ENCODE measurements around the gene KTI12. TPM values are rescaled to one million over a fixed set of nuclear protein-coding genes. Genes with fewer than 3 reads are reported as not detected.
"Not testable (repeated sequence)": the region's sequence is repeated elsewhere in the genome, so short reads cannot be mapped to it uniquely, and the experiment has no call there.

Gene KTI12
- total RNA-seq, 2 donors from 2014 or later, result 12.2 to 12.3 TPM

DNA sequence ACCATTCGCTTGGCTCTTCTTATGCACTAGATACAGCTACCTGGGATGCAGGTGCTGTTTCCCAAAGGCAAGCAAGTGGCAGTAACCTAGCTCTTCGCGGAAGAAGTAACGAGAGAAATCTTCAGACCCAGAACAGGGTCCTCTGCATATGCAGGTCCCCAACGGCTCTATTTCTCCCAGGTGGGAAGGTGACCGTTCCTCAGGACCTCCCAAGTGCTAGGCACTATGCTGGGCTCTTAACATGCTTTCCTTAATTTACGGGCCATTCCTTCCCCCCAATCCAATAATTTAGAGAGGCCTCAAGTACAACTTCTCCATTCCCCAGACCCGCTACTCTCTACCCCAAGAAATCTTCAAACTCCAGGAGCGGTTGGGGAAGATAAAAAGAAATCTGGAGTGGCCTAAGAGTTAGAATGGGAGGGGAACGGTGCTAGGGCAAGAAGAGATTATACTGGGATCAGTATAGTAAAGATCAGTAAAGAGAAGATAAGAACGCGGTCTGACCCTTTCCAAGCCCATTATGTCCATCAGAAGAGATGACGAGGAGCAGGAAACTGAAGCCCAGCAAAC is 21.0 kb upstream of the KTI12 start:
- peak overlapping the region; percentile 94 to 96 for H3K27ac Mint-ChIP-seq
- ATAC-seq, result no peak
- peaks cover 43 to 45% of the 10 kb centered on the region in 2 donors for H3K36me3 Mint-ChIP-seq
- peak in 1 of 2 donors; percentile 9 for DNase-seq (ENCODE audit: low spot score in 2 of 2)
- no peaks in the 10 kb centered on the region for H3K9me3 Mint-ChIP-seq

DNA sequence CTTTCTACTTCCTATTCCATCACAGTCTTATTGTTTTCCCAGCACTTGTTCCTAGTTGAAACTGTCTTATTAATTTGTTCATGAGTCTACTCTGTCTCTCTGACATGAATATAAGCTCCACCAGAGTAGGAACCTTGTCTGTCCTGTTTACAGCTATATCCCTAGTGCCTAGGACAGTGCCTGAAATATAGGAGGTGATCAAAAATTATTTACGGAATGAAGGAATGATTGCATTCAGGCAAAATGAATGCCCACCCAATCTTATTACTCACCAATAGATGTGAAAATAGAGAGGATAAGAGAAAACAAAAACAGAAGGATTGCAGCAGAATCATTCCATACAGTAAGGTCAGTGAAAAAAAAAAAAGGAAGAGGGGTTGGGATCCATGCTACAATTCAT is 20.3 kb upstream of the KTI12 start:
- no peak for ATAC-seq
- Mint-ChIP-seq H3K27ac (peak overlapping the region in 1 of 2 donors; percentile 96), H3K9me3 (no peaks in the 10 kb centered on the region), H3K36me3 (peaks cover 41 to 43% of the 10 kb centered on the region in 2 donors)
- no peak for DNase-seq (ENCODE audit: low spot score in 2 of 2)

DNA sequence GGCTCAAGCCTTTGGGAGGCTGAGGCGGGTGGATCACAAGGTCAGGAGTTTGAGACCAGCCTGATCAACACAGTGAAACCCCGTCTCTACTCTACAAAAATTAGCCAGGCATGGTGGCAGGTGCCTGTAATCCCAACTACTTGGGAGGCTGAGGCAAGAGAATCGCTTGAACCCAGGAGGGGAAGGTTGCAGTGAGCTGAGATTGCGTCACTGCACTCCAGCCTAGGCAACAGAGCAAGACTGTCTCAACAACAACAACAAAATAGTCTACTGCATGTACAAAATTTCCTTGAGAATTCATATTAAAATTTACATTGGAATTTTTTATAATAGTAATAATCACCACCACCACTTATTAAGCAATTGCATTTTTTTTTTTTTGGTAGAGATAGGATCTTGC is 15.7 kb upstream of the KTI12 start:
- not testable (repeated sequence) for ATAC-seq; DNase-seq (ENCODE audit: low spot score in 2 of 2)

DNA sequence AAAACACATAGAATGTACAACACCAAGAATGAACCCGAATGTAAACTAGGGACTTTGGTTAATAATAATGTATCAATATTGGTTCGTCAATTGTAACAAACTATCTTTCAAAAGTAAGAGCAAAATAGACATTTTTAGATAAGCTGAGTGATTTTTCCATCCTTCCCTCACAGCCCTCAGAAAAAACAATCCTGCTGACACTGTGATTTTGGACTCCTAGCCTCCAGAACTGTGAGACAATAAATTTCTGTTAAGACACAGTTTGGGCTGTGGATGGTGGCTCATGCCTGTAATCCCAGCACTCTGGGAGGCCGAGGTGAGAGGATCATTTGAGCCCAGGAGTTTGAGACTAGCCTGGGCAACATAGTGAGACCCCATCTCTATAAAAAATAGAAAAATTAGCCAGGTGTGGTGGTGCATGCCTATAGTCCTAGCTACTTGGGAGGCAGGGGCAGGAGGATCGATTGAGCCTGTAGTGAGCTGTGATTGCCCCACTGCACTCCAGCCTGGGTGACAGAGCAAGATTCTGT is 12.1 kb upstream of the KTI12 start:
- not testable (repeated sequence) for ATAC-seq; DNase-seq (ENCODE audit: low spot score in 2 of 2); H3K36me3 Mint-ChIP-seq; H3K9me3 Mint-ChIP-seq
- H3K27ac Mint-ChIP-seq, result peak overlapping the region; percentile 25 to 57

More for the DNA sequence above, 15.7 kb upstream of the KTI12 start:
- H3K9me3 Mint-ChIP-seq, H3K27ac Mint-ChIP-seq: not testable (repeated sequence)
- H3K36me3 Mint-ChIP-seq, result peaks cover 9 to 14% of the 10 kb centered on the region in 2 donors

DNA sequence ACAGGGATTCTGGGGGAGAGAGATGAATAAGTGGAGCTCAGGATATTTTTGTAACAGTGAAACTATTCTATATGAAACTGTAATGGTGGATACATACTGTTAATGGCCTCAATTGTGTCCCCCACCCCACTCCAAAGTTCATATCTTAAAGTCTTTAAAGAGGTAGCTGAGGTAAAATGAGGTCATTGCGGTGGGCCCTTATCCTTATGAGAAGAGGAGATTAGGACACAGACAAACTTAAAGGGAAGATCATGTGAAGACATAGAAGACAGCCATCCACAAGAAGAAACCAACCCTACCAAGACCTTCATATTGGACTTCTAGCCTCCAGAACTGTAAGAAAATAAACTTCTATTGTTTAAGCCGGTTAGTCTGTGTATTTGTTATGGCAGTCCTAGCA is 11.6 kb upstream of the KTI12 start:
- Mint-ChIP-seq H3K27ac (no peak overlapping the region), H3K9me3 (no peaks in the 10 kb centered on the region), H3K36me3 (peaks cover 0 to 9% of the 10 kb centered on the region in 2 donors)
- no peak for DNase-seq (ENCODE audit: low spot score in 2 of 2)
- no peak for ATAC-seq

DNA sequence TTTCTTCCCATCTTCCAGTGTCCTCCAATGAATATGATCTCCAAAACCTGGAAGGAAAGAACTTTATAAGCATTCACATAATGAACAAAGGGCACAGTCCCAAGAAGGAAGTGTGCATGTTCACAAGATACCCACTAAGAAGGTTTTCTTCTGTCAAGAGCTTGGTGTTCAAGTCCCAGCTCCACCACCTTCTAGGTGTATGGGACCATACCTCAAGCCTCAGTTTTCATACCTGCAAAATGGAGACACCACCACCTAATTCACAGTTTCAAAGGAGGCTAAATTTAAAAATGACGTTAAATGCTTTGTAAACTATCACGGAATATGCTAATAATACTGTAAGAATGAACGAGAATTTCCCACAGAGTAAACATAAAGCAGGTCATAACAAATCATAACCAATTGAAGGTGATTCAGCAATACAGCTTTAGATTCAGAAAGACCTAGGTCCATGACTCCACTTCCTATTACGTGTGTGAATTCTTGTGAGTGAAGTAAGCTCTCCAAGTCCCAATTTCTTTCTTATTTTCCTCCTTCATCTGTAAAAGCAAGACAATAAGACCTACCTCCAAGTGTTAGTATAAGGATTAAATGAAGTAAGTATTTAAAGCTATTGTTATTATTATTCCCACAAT is 8.1 kb upstream of the KTI12 start:
- ATAC-seq (no peak), DNase-seq (ENCODE audit: low spot score in 2 of 2) (no peak)
- H3K27ac Mint-ChIP-seq, result no peak overlapping the region

DNA sequence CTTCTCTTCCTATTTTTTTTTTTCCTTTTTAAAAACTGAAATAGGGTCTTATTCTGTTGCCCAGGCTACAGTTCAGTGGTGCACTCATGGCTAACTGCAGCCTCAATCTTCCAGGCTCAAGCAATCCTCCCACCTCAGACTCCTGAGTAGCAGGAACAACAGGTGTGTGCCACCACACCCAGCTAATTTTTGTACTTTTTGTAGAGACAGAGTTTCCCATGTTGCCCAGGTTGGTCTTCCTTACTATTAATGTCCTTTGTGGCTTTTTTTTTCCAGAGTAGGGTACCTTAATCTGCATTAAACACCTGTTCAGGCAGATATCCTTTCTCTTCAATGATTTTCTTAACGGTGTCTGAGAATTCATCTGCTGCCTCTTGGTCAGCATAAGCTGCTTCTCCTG is 4.3 kb upstream of the KTI12 start:
- Mint-ChIP-seq H3K9me3 (no peaks in the 10 kb centered on the region), H3K36me3 (peaks cover 10 to 11% of the 10 kb centered on the region in 2 donors), H3K27ac (peak overlapping the region in 1 of 2 donors; percentile 70)
- ATAC-seq, result no peak
- DNase-seq (ENCODE audit: low spot score in 2 of 2), result no peak

More for the DNA sequence above, 8.1 kb upstream of the KTI12 start:
- Mint-ChIP-seq H3K36me3 (peaks cover 0 to 14% of the 10 kb centered on the region in 2 donors), H3K9me3 (no peaks in the 10 kb centered on the region)

DNA sequence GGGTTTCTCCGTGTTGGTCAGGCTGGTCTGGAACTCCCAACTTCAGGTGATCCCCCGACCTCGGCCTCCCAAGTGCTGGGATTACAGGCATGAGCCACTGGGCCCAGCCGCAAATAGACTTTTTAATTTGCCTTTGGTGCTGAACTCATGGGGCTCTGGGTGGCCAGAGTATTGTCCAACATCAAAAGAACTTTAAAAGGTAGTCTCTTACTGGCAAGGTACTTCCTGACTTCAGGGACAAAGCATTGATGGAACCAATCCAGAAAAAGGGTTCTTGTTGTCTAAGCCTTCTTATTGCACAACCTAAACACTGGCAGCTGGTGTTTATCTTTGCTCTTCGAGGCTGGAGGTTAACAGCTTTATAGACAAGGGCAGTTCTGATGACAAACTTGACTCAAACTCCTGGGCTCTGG is 3.8 kb upstream of the KTI12 start:
- H3K27ac Mint-ChIP-seq, result no peak overlapping the region
- ATAC-seq, result no peak
- peaks cover 14 to 16% of the 10 kb centered on the region in 2 donors for H3K36me3 Mint-ChIP-seq
- DNase-seq (ENCODE audit: low spot score in 2 of 2), result no peak
- no peaks in the 10 kb centered on the region for H3K9me3 Mint-ChIP-seq

DNA sequence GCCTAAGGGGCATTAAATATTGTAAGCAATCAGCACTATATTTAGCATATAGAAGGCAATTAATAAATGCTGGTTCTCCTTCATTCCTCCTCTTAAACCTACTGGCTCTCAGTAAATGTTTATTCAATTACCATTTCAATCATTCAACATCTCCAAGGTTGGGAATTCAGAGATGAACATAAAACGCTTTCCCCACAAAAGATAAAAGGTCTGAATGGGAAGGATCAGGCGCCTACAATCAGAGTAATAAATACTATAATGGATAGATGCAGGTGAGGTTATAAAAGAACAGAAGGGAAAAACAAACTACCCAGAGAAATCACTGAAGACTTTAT is 407 bp upstream of the KTI12 start:
- H3K9me3 Mint-ChIP-seq, result no peaks in the 10 kb centered on the region

DNA sequence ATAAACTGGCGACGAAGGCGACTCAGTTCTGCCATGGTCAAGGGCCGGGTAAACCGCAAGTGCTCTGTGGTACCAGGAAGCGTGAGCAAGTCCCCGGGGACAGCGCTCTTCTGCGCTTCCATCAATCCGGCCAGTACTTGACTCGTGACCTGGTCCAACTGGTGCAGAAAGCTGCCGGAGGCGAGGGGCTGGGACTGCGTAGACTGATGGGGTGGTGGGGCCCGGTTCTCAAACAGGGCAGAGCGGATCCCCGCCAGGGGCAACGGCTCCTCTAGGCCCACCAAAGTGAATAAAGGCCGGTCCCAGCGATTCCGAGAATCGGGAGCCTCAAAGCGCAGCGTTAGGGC is 852 bp downstream of the KTI12 start:
- ATAC-seq (peak in 1 of 2 donors; percentile 51), DNase-seq (ENCODE audit: low spot score in 2 of 2) (peak; percentile 9 to 61)
- Mint-ChIP-seq H3K9me3 (no peaks in the 10 kb centered on the region), H3K27ac (peak overlapping the region; percentile 93 to 99), H3K36me3 (peaks cover 24 to 25% of the 10 kb centered on the region in 2 donors)

More for the DNA sequence above, 407 bp upstream of the KTI12 start:
- ATAC-seq, result no peak
- H3K36me3 Mint-ChIP-seq, result peaks cover 25 to 29% of the 10 kb centered on the region in 2 donors
- H3K27ac Mint-ChIP-seq, result peak overlapping the region; percentile 93 to 99
- no peak for DNase-seq (ENCODE audit: low spot score in 2 of 2)

DNA sequence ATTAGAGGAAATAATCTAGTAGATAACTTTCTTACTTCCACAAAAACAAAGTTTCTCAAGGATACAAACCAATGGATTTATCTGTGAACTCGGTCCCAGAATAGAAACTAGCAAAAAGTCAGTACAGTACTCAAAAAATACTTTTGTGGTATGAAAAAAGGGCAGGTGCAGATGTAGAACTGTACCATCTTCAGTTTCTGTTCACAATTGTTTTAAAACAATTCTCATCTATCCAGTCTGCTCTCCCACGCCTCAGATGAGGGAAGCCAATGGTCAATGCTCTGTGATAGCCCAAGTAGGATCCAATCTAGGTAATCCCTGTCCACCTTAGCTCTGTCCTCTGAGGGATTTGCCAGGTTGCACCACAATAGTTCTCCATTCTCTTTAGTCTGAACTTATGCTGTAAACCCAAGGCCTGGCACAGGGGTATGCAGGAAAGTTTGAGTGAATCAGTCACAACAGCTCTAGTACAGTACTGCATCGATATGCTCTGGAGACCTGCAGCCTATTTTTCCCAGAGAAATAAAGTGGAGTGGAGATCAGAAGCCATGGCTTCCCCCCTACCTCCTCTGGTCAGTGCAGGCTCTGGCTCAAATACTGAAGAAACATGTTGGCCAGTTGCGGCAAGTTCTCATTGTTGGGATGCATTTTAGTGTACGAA is 1.4 kb downstream of the KTI12 start:
- Mint-ChIP-seq H3K9me3 (no peaks in the 10 kb centered on the region), H3K27ac (peak overlapping the region; percentile 93 to 99), H3K36me3 (peaks cover 24 to 25% of the 10 kb centered on the region in 2 donors)
- DNase-seq (ENCODE audit: low spot score in 2 of 2) (peak in 1 of 2 donors; percentile 13), ATAC-seq (peak in 1 of 2 donors; percentile 19)

DNA sequence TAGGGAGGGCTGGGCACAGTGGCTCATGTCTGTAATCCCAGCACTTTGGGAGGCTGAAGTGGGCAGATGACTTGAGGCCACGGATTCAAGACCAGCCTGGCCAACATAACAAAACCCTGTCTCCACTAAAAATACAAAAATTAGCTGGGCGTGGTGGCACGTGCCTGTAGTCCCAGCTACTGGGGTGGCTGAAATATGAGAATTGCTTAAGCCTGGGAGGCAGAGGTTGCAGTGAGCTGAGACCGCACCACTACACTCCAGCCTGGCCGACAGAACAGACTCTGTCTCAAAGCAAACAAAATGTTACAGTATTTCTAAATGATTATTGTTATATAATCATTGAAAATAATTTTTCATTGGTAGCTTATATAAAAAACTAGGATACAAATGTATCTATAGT is 4.8 kb downstream of the KTI12 start:
- not testable (repeated sequence) for H3K27ac Mint-ChIP-seq; DNase-seq (ENCODE audit: low spot score in 2 of 2); H3K9me3 Mint-ChIP-seq; ATAC-seq
- H3K36me3 Mint-ChIP-seq, result peaks cover 23 to 24% of the 10 kb centered on the region in 2 donors

DNA sequence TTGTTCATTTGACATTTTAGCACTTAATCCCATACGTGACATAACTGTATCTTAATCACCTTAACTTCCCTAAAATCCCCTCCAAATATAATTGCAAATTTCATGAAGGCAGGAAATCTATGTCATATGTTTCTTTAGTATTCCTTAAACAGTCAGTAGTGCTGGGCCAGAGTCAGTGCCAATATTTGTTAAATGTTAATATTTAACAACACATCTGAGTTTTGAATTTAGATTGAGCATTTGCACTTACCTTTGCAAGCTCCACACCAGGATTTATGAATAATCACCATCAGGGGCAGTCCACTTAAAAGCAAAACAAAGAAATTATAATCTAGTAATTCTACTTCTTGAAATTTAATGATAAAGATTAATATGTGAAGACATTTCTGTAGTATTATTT is 5.3 kb downstream of the KTI12 start:
- no peak for DNase-seq (ENCODE audit: low spot score in 2 of 2)
- H3K9me3 Mint-ChIP-seq, result no peaks in the 10 kb centered on the region
- ATAC-seq, result no peak
- peaks cover 18 to 24% of the 10 kb centered on the region in 2 donors for H3K36me3 Mint-ChIP-seq
- H3K27ac Mint-ChIP-seq, result no peak overlapping the region

DNA sequence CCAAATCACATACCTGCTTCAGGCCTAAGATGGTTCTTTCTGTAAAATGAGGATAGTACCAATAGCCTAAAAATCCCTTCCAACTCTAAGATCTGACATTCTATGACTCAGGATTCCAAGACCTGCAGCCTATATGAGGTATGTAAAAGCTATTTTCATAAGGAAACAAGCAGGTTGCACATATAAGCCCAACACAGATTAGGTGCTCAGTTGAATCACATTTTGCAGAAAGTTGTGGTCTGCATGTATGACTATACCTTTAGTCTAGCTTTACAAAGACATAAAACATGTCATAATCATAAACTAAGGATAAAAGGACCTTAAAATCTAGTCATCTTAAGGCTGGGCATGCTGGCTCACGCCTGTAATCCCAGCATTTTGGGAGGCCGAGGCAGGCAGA is 7.3 kb downstream of the KTI12 start:
- Mint-ChIP-seq H3K36me3 (peaks cover 2 to 10% of the 10 kb centered on the region in 2 donors), H3K9me3 (no peaks in the 10 kb centered on the region), H3K27ac (no peak overlapping the region)
- ATAC-seq (peak; percentile 36 to 81), DNase-seq (ENCODE audit: low spot score in 2 of 2) (no peak)

DNA sequence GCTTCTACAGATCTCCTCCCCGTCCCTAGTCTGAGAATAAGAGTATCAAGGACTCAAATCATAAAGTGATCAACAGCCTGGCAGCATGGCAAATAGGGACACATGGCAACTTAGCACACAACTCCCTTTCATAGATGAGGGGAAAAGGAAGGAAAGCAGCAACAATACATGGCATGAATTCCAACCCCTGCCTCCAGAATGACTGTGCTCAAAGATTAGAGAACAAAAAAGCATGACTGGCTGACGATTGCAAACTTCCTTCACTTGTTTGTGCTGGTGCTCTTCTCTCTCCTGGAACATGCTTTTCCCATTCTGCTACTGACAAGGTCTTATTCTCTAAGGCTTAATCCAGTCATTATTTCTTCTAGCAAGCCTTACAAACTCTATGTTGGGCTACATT is 11.5 kb downstream of the KTI12 start:
- DNase-seq (ENCODE audit: low spot score in 2 of 2) (no peak), ATAC-seq (no peak)
- Mint-ChIP-seq H3K27ac (no peak overlapping the region), H3K9me3 (no peaks in the 10 kb centered on the region), H3K36me3 (peaks cover 6 to 8% of the 10 kb centered on the region in 2 donors)

DNA sequence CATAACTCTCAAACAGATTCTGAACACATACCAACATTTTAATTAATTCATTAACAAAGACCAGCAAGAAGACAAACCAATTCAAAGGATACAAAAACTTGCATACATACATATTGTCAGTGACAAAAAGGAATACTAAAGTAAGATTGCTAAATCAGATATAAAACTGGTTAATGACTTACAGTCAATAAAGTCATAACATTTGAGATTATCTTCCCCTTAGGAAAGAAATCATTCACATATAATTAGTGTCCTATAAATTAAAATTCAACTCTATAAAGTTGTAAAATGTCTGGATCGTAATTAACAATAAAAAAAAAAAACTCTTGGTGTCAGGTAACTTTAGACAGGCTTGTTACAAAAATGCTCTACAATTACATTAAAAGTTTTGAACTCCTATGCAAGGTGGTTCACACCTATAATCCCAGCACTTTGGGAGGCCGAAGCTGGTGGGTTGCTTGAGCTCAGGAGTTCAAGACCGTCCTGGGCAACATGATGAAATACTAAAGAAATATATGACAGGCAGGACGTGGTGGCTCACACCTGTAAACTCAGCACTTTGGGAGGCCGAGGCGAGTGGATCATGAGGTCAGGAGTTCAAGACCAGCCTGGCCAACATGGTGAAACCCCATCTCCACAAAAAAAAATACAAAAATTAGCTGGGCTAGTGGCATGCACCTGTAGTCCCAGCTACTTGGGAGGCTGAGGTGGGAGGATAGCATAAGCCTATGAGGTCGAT is 25.4 kb downstream of the KTI12 start:
- ATAC-seq (no peak), DNase-seq (ENCODE audit: low spot score in 2 of 2) (no peak)
- Mint-ChIP-seq H3K9me3 (no peaks in the 10 kb centered on the region), H3K36me3 (no peaks in the 10 kb centered on the region), H3K27ac (no peak overlapping the region)

Data from activated naive CD4-positive, alpha-beta T cell treated with anti-CD3 and anti-CD28 coated beads, Interleukin-2, amount 50 U/mL, for 72 hours (primary cell).